Subcutaneous abdominal adipose tissue (tissue), 5 donors: ENCODE results near the gene MPHOSPH8.
"Not testable (repeated sequence)": the region's sequence is repeated elsewhere in the genome, so short reads cannot be mapped to it uniquely, and the experiment has no call there.

ENCODE experiments used
- H3K27ac ChIP-seq: one replicate; pipeline ENCODE4 v1.7.0; 2013; ENCODE audit warnings: low read depth, mild to moderate bottlenecking, inconsistent platforms, low read length, moderate library complexity
- H3K27me3 ChIP-seq, 5 donors: one replicate each; pipeline ENCODE4 v1.7.0; 2013; ENCODE audit warnings: low read length in 5 of 5, inconsistent platforms in 1 of 5; ENCODE audit not compliant: control insufficient read depth in 5 of 5, insufficient read depth in 4 of 5
- H3K36me3 ChIP-seq, 5 donors: one replicate each; pipeline ENCODE4 v1.7.0; 2013; ENCODE audit warnings: low read length in 5 of 5; ENCODE audit not compliant: control insufficient read depth in 5 of 5, insufficient read depth in 5 of 5
- H3K4me1 ChIP-seq, 5 donors: one replicate each; pipeline ENCODE4 v1.7.0; 2013; ENCODE audit warnings: low read length in 5 of 5, mild to moderate bottlenecking in 3 of 5, moderate library complexity in 1 of 5; ENCODE audit not compliant: control insufficient read depth in 5 of 5, insufficient read depth in 5 of 5
- H3K4me3 ChIP-seq, 5 donors: one replicate each; pipeline ENCODE4 v1.7.0; 2013; ENCODE audit warnings: low read length in 5 of 5, low read depth in 1 of 5
- H3K9ac ChIP-seq, 5 donors: one replicate each; pipeline ENCODE4 v1.7.0; 2013; ENCODE audit warnings: low read length in 5 of 5, mild to moderate bottlenecking in 4 of 5, moderate library complexity in 3 of 5
- H3K9me3 ChIP-seq, 5 donors: one replicate each; pipeline ENCODE4 v1.7.0; 2013; ENCODE audit warnings: low read length in 5 of 5; ENCODE audit not compliant: control insufficient read depth in 5 of 5
- donor health status: healthy.
- donor health status: healthy.
- donor health status: healthy.
- donor health status: healthy.
- donor health status: healthy.

Gene MPHOSPH8

DNA sequence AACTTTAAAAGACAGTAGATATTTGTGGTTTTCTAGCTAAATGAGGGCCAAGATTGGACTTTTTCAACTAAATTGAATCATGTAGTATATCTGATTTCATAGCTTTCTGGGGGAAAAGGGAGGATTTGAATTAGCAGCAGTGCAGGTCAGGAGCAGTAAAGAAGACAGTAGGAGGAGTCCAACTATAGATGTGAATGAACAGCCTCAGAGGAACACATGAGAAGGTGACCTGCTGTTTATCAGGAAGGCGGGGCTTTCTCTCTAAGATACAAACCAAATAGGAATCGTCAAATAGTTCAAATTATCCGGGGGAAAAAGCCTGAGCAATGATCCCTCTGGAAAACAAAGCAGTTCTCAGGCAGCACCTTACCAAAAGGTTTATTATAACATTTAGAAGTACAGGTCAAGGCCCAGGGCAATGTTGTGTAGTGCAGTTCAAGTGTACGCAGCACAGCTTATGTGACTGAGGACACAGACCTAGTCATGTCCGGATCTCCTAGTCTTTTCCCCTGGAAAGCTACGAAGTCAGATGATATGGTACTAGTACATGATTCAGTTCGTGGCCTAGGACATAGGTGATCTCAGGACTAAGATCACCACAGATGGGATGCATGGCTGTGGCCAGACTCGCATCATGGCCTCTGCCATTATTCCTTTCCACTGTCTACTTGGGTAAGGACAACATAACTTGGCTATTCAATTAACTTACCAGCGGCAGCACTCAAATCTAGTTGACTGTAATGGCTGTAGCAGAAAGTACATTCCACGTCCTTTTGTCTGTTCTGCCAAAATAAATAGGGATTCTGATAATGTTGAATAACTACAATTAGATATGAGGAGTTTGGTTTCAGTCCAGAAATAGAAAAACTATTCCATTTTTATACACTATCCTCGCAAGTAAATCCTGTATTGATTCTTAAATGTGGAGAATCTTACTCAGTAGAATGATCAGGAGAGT is 40.3 kb downstream of the MPHOSPH8 start:
- peaks cover 41 to 75% (median 69%) of the 10 kb centered on the region in 5 donors for H3K36me3 ChIP-seq

GRCh38 chr13:19674898-19675297 is 41.4 kb downstream of the MPHOSPH8 start:
- H3K4me1 ChIP-seq, result peaks cover 0 to 4% (median 0%) of the 10 kb centered on the region in 5 donors
- no peaks in the 10 kb centered on the region for H3K9me3 ChIP-seq
- no peak overlapping the region for H3K27ac ChIP-seq
- no peaks in the 10 kb centered on the region for H3K27me3 ChIP-seq
- peaks cover 41 to 65% (median 61%) of the 10 kb centered on the region in 5 donors for H3K36me3 ChIP-seq
- no peak overlapping the region for H3K9ac ChIP-seq
- H3K4me3 ChIP-seq, result no peak overlapping the region

More for the DNA sequence above, 40.3 kb downstream of the MPHOSPH8 start:
- no peaks in the 10 kb centered on the region for H3K9me3 ChIP-seq
- no peak overlapping the region for H3K4me3 ChIP-seq
- no peaks in the 10 kb centered on the region for H3K27me3 ChIP-seq
- H3K27ac ChIP-seq, result no peak overlapping the region
- H3K4me1 ChIP-seq, result peaks cover 0 to 4% (median 0%) of the 10 kb centered on the region in 5 donors
- H3K9ac ChIP-seq, result no peak overlapping the region

DNA sequence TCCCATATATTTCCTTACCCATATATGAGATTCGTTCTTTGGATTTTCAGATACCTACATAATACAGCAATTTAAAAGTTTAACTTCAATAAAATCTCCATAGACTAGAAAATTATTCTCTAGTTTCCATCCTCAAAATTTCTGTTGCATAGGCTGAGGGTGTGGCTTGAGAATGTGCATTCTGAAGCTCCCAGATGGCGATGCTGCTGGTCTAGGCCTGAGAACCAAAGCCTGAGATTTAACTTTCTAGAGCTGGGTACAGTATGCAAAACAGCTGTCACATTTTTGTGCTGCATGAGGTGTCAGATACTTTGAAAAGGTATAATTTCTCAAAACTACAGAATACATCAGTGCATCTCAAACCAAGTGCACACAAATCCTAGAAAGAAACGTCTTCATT is 42.7 kb downstream of the MPHOSPH8 start:
- H3K36me3 ChIP-seq, result peaks cover 32 to 54% (median 50%) of the 10 kb centered on the region in 5 donors

DNA sequence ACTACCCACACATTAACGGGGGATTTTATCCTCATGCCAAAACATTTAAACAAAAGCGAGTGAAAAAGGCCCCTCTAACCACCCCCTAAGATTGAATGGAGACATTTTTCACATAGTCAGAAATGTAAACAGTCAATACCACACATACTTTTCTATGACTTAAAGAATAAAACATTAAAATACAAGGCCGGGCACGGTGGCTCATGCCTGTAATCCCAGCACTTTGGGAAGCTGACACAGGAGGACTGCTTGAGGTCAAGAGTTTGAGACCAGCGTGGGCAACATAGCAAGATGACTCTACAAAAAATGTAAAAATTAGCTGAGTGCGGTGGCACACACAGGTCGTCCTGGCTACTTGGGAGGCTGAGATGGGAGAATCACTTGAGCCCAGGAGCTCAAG is 47.3 kb downstream of the MPHOSPH8 start:
- no peak overlapping the region for H3K27ac ChIP-seq
- H3K9me3 ChIP-seq, result no peaks in the 10 kb centered on the region
- peaks cover 0 to 4% (median 0%) of the 10 kb centered on the region in 5 donors for H3K4me1 ChIP-seq
- H3K9ac ChIP-seq, result no peak overlapping the region
- no peak overlapping the region for H3K4me3 ChIP-seq
- H3K27me3 ChIP-seq, result no peaks in the 10 kb centered on the region
- H3K36me3 ChIP-seq, result peaks cover 0 to 12% (median 9%) of the 10 kb centered on the region in 5 donors

More for the DNA sequence above, 42.7 kb downstream of the MPHOSPH8 start:
- no peak overlapping the region for H3K9ac ChIP-seq
- peaks cover 0 to 4% (median 0%) of the 10 kb centered on the region in 5 donors for H3K4me1 ChIP-seq
- no peak overlapping the region for H3K27ac ChIP-seq
- no peak overlapping the region for H3K4me3 ChIP-seq
- no peaks in the 10 kb centered on the region for H3K9me3 ChIP-seq
- no peaks in the 10 kb centered on the region for H3K27me3 ChIP-seq

DNA sequence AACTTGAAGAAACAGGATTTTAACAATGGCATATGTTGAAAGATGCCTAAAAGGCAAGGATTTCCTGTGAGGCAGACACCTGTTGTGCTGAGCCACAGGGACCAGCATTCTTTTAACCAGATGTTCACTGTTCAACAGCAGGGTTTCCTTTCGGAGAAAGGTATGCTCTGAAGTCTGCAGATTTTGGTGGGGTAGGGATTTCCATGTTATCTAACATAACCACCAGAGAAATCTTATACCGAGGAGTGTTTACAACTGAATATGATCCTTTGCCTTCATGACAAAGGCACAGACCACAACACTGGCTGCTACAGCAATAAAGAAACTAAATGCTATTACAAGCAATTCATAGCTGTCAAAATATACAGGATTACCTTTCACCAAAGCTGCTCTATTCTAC is 48.1 kb downstream of the MPHOSPH8 start:
- H3K27me3 ChIP-seq, result no peaks in the 10 kb centered on the region
- H3K27ac ChIP-seq, result no peak overlapping the region
- H3K4me1 ChIP-seq, result peaks cover 0 to 4% (median 0%) of the 10 kb centered on the region in 5 donors
- no peak overlapping the region for H3K9ac ChIP-seq
- no peak overlapping the region for H3K4me3 ChIP-seq
- no peaks in the 10 kb centered on the region for H3K9me3 ChIP-seq
- peaks cover 0 to 7% (median 3%) of the 10 kb centered on the region in 5 donors for H3K36me3 ChIP-seq

DNA sequence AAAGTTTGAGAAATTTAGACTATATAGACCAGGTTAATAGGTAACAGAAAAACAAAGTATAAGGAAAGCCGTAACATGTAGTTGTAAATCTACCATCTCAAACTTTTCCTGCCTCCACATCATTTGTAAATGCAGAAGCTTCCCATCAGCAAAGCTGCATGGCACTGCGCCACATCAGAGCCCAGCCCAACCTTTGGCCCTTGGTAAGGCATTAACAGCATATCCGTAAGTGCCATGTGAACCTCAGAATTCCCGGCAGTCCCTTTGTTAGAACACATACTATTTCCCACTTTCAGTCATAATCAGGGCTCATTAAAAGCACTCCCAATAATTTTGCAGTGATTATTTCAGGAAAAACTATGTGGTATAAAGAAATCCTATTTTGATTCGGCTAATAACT is 51.6 kb downstream of the MPHOSPH8 start:
- H3K4me3 ChIP-seq, result no peak overlapping the region
- no peaks in the 10 kb centered on the region for H3K27me3 ChIP-seq
- peaks cover 0 to 6% (median 3%) of the 10 kb centered on the region in 5 donors for H3K36me3 ChIP-seq
- no peak overlapping the region for H3K9ac ChIP-seq
- no peak overlapping the region for H3K27ac ChIP-seq
- no peaks in the 10 kb centered on the region for H3K9me3 ChIP-seq
- no peaks in the 10 kb centered on the region for H3K4me1 ChIP-seq

DNA sequence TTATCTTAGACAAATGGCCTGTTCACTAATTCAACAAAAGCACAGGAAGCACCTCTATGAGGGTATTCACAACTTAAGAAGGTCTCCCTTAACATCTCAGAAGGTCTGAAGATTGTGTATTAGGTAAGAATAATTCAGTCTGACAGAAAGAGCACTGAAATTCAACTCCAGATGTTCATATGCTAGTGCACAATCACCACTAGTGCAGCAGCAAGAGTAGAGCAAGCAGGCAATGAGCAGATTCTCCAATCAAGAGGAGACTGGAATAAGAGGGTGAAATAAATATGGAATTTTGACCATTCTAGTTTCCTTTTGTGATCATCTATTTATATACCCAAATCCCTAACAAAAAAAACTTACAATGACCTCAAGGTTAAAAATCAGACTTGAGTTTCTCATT is 52.0 kb downstream of the MPHOSPH8 start:
- no peaks in the 10 kb centered on the region for H3K9me3 ChIP-seq
- no peak overlapping the region for H3K4me3 ChIP-seq
- H3K27ac ChIP-seq, result no peak overlapping the region
- H3K27me3 ChIP-seq, result no peaks in the 10 kb centered on the region
- peaks cover 0 to 7% (median 3%) of the 10 kb centered on the region in 5 donors for H3K36me3 ChIP-seq
- no peak overlapping the region for H3K9ac ChIP-seq
- no peaks in the 10 kb centered on the region for H3K4me1 ChIP-seq

DNA sequence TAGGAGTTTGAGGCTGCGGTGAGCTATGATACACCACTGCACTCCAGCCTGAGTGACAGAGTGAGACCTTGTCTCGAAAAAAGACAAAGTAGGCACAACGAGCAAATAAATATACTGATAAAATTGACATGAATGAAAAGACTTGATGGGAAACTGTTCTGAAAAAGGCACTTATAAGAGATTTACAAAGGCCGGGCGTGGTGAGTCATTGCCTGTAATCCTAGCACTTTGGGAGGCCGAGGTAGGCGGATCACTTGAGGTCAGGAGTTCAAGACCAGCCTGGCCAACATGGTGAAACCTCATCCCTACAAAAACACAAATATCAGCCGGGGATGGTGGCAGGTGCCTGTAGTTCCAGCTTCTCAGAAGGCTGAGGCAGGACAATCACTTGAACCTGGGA is 58.0 kb downstream of the MPHOSPH8 start:
- not testable (repeated sequence) for H3K4me3 ChIP-seq, H3K27ac ChIP-seq, H3K9me3 ChIP-seq, H3K9ac ChIP-seq, H3K36me3 ChIP-seq, H3K4me1 ChIP-seq, H3K27me3 ChIP-seq

- Histone ChIP-seq H3K4me3 (no peak overlapping the region), H3K27ac (no peak overlapping the region)
Observed at GRCh38 chr13:19695428-19695827, 62.0 kb downstream of the MPHOSPH8 start.

GRCh38 chr13:19695829-19696228 is 62.4 kb downstream of the MPHOSPH8 start:
- Histone ChIP-seq H3K27ac (no peak overlapping the region), H3K4me3 (no peak overlapping the region), H3K9me3 (no peaks in the 10 kb centered on the region), H3K4me1 (no peaks in the 10 kb centered on the region), H3K36me3 (peaks cover 0 to 5% (median 2%) of the 10 kb centered on the region in 5 donors), H3K9ac (no peak overlapping the region), H3K27me3 (no peaks in the 10 kb centered on the region)

More at GRCh38 chr13:19695428-19695827, 62.0 kb downstream of the MPHOSPH8 start:
- no peaks in the 10 kb centered on the region for H3K27me3 ChIP-seq
- no peaks in the 10 kb centered on the region for H3K4me1 ChIP-seq
- H3K36me3 ChIP-seq, result peaks cover 0 to 6% (median 4%) of the 10 kb centered on the region in 5 donors
- no peak overlapping the region for H3K9ac ChIP-seq
- no peaks in the 10 kb centered on the region for H3K9me3 ChIP-seq
